Cardiac fibroblast (primary cell): ENCODE measurements around the gene RAB40B.

Experiments
- DNase-seq, 2 donors: peaks; one replicate each; pipeline versions ENCODE4 v3.0.0 to v3.0.0-alpha.2; 2010; ENCODE audit warnings: low read depth in 2 of 2
- H3K4me3 ChIP-seq, 2 donors: replicated peaks in 1 of 2; 1 replicate in 1 of 2; 2 replicates in 1 of 2; pipeline ENCODE4 v1.5.1; 2011; ENCODE audit warnings: low read depth in 2 of 2, low read length in 2 of 2, mild to moderate bottlenecking in 2 of 2, moderate library complexity in 1 of 2
- CTCF ChIP-seq: IDR thresholded peaks from one replicate; pipeline ENCODE4 v1.5.1; 2011; ENCODE audit warnings: low read depth, mild to moderate bottlenecking, low read length, inconsistent platforms

RAB40B gene

DNA sequence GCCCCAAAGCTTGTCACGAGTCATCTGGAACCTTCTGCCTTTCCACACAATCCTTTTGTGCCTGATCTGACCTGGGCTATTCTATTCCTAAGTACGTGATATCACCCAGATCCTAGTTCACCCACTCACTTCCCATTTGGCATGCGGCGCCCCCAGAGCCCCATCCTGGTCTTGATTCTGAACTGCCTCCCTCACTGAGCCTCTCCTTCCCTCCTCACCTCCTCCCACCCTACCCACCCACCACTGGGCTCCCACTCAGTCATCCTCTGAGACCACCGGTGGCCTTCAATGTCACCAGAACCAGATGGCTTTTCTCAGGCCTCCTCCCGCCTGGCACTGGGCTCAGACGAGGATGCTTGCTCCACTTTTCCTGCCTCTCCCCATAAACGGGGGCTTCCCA lies 68.8 kb downstream of the RAB40B start:
- DNase-seq: no peak
- TF ChIP-seq CTCF: no peak
- no peak overlapping the region for H3K4me3 ChIP-seq

GRCh38 chr17:82627405-82627804 lies 71.1 kb downstream of the RAB40B start:
- no peak for DNase-seq
- TF ChIP-seq CTCF: no peak
- H3K4me3 ChIP-seq: no peak overlapping the region

DNA sequence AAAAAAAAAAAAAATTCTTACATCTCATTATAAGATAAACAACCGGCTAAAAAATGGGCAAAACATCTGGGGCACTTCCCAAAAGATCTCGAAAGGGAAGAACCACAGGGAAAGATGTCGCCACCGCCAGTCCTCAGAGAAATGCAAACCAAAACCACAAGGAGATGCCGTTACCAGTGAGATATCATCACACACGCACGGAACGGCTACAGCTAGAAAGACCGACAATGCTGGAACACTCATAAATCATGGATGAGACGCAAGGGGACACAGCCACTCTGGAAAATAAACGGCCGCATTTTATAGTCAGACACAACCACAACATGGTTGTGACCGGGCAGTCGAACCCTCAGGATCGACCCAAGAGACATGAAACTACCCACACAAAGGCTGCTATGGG lies 74.8 kb downstream of the RAB40B start:
- TF ChIP-seq CTCF: no peak
- DNase-seq: no peak
- H3K4me3 ChIP-seq: no peak overlapping the region

- TF ChIP-seq CTCF: no peak
- no peak overlapping the region for H3K4me3 ChIP-seq
- no peak for DNase-seq
Observed at GRCh38 chr17:82619641-82620040, 78.9 kb downstream of the RAB40B start.

DNA sequence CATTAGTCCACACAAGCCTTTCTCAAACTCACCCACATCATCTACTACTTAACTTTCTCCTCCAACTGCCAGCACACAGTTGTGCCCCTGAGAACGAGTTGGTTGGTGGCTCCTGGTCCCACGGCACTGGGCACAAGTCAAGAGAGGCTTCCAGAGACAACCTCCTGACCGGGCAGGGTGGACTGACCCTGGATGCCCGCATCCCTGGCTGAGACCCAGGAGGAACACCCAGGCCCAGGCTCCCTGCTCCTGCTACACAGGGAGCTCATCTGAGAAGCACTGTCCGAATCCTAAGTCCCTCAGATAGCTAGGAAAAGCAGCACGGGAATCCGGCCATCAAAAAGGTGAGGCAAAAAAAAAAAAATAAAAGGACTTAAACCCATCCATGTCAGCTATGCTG lies 79.3 kb downstream of the RAB40B start:
- H3K4me3 ChIP-seq: no peak overlapping the region
- TF ChIP-seq CTCF: no peak
- DNase-seq: no peak

GRCh38 chr17:82616021-82616711 lies 82.3 kb downstream of the RAB40B start:
- DNase-seq: no peak
- no peak for TF ChIP-seq CTCF
- H3K4me3 ChIP-seq: no peak overlapping the region
